HL-60 (cell line): ENCODE measurements around the gene SLC38A10.

Source experiments
- GABPA ChIP-seq: IDR thresholded peaks from 2 replicates; pipeline ENCODE4 v1.6.1; 2012; ENCODE audit warnings: low read depth
- POLR2AphosphoS5 ChIP-seq: IDR thresholded peaks from 2 replicates; pipeline ENCODE4 v1.6.1; 2012; ENCODE audit warnings: low read depth
- TF ChIP-seq, protein P1 (sequence below): IDR thresholded peaks from one replicate; pipeline ENCODE4 v1.5.1; 2011; ENCODE audit warnings: low read length, control low read depth, inconsistent platforms; ENCODE audit not compliant: insufficient read depth
- TF ChIP-seq, protein P2 (sequence below): IDR thresholded peaks from 2 replicates; pipeline ENCODE4 v1.6.1; 2012; ENCODE audit warnings: low read depth; ENCODE audit not compliant: insufficient replicate concordance

DNA sequence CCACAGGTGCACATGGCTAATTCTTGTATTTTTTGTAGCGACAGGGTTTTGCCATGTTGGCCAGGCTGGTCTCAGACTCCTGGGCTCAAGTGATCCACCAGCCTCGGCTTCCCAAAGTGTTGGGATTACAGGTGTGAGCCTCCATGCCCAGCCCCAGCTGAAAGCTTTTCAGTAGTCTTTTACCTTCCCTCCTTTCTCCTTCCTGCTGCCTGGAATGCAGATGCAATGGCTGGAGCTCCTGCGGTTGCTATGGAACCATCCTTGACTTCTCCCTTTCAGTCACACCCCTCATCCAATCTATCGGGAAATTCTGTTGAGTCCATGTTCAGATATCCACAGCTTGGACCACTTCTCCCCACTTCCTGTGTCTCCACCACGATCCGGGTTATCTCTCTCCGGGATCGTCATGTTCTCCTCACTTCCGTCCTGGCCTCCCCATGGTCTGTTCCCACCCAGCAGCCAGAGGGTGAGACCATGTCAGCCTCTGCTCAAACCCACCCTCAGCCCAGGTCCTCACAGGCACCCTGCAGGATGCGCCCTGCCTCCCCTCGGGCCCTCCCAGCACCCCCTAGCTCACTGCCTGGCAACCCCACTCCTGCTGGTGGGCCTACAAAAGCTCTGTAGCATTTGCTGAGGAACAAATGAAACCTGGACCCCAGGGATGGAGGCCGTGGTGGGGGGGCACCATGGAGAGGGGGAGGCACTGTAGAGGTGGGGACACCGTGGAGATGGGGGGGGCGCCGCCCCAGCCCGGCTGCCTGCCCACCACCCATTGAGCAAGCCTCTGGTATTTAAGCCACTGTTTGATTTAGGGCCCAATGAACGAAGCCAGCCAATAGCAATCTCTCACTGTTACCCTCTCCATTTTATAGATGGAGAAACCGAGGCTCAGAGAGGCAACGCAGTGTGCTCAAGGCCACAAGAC lies 12.8 kb upstream of the SLC38A10 start:
- TF ChIP-seq, protein P1, sequence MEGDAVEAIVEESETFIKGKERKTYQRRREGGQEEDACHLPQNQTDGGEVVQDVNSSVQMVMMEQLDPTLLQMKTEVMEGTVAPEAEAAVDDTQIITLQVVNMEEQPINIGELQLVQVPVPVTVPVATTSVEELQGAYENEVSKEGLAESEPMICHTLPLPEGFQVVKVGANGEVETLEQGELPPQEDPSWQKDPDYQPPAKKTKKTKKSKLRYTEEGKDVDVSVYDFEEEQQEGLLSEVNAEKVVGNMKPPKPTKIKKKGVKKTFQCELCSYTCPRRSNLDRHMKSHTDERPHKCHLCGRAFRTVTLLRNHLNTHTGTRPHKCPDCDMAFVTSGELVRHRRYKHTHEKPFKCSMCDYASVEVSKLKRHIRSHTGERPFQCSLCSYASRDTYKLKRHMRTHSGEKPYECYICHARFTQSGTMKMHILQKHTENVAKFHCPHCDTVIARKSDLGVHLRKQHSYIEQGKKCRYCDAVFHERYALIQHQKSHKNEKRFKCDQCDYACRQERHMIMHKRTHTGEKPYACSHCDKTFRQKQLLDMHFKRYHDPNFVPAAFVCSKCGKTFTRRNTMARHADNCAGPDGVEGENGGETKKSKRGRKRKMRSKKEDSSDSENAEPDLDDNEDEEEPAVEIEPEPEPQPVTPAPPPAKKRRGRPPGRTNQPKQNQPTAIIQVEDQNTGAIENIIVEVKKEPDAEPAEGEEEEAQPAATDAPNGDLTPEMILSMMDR, result no peak
- TF ChIP-seq POLR2AphosphoS5 (no peak), GABPA (no peak)
- TF ChIP-seq, protein P2, sequence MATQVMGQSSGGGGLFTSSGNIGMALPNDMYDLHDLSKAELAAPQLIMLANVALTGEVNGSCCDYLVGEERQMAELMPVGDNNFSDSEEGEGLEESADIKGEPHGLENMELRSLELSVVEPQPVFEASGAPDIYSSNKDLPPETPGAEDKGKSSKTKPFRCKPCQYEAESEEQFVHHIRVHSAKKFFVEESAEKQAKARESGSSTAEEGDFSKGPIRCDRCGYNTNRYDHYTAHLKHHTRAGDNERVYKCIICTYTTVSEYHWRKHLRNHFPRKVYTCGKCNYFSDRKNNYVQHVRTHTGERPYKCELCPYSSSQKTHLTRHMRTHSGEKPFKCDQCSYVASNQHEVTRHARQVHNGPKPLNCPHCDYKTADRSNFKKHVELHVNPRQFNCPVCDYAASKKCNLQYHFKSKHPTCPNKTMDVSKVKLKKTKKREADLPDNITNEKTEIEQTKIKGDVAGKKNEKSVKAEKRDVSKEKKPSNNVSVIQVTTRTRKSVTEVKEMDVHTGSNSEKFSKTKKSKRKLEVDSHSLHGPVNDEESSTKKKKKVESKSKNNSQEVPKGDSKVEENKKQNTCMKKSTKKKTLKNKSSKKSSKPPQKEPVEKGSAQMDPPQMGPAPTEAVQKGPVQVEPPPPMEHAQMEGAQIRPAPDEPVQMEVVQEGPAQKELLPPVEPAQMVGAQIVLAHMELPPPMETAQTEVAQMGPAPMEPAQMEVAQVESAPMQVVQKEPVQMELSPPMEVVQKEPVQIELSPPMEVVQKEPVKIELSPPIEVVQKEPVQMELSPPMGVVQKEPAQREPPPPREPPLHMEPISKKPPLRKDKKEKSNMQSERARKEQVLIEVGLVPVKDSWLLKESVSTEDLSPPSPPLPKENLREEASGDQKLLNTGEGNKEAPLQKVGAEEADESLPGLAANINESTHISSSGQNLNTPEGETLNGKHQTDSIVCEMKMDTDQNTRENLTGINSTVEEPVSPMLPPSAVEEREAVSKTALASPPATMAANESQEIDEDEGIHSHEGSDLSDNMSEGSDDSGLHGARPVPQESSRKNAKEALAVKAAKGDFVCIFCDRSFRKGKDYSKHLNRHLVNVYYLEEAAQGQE, result no peak
